Measurements from ENCODE around the gene C10orf88.
"Not testable (repeated sequence)": the region's sequence is repeated elsewhere in the genome, so short reads cannot be mapped to it uniquely, and the experiment has no call there.

C10orf88 gene

DNA sequence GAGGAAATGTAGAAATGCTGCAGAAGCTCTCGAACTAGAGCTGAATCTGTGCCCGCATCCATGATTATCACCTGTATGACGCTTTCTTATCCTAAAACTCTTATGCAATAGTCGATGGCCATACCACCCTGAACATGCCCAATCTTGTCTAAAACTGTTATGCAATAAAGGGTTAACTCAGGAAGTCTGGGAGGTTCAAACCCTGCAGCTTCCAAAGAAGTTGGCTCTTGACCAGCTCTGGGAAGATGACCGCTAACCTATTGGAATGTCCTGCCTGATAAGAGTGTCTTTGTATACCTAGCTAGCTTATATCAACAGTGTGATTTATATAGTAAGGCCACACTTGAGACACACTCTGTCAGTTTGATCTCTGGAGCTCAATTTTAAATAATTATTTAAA is 3.4 kb upstream of the C10orf88 start:
- no peak for DNase-seq

- no peak for DNase-seq
Observed at GRCh38 chr10:122955892-122956291, 1.9 kb upstream of the C10orf88 start.

GRCh38 chr10:122954731-122955050 is 664 bp upstream of the C10orf88 start:
- DNase-seq: no peak

DNA sequence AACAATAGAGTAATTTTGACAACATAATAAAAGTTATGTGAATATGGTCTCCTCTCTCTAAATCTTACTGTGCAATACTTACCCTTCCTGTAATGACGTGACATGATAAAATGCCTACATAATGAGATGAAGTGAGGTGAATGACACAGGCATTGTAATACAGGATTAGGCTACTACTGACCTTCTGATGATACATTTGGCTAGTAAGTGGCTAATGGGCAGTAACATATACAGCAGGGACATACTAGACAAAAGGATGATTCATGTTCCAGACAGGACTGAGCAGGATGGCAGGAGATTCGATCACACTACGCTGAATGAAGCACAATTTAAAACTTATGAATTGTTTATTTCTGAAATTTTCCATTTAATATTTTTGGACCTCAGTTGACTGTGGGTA is 4.7 kb downstream of the C10orf88 start:
- DNase-seq: no peak

DNA sequence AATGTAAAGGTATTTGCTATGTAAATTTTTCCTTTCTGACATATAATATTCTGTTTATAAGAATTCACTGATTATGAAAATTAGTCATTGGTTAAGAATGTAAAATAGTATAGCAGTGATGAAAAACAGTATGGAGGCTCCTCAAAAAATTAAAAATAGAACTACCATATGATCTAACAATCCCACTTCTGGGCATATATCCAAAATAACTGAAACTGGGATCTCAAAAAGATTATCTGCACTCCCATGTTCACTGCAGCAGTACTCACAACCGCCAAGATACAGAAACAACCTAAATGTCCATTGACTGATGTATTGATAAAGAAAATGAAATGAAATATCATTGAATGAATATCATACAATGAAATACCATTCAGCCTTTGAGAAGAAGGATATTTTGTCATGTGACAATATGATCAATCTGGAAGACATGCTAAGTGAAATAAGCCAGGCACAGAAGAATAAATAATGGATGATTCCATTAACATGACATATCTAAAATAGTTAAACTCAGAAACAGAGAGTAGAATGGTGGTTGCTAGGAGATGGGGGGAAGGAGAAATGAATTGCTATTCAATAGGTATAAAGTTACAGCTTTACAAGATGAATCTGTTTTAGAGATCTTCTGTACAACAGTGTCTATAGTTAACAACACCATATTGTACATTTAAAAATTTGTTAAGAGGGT is 14.0 kb downstream of the C10orf88 start:
- DNase-seq: no peak

DNA sequence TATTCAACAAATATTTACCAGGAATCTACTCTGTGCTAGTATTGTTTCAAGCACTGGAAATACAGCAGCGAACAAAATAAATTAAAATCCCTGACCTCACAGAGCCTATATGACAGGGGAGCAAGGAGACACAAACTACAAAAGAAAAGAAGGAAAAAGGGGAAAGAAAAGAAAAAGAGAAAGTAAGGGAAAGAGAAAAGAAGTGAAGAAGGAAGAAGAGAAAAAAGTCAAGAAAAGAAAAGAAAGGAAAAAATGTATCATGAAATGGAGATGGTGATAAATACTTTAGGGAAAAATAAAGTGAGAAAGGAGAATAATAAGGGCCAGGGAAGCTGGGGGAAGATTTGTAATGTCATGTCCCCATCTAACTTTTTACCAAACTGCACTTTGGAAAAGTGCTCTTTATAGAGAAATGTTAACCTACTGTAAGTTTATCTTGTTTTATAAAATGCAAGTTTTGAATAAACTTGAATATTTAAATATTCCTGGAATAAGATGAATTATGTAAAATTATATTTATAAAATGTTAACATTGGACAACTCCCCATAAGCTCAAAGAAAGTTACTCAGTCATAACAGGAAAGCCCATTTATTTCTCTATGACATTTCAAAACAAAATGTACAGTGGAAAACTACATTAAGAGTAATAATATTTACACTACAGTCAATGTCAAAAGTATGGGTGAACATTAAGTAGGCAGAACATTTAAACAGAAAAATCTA is 14.7 kb downstream of the C10orf88 start:
- no peak for DNase-seq

DNA sequence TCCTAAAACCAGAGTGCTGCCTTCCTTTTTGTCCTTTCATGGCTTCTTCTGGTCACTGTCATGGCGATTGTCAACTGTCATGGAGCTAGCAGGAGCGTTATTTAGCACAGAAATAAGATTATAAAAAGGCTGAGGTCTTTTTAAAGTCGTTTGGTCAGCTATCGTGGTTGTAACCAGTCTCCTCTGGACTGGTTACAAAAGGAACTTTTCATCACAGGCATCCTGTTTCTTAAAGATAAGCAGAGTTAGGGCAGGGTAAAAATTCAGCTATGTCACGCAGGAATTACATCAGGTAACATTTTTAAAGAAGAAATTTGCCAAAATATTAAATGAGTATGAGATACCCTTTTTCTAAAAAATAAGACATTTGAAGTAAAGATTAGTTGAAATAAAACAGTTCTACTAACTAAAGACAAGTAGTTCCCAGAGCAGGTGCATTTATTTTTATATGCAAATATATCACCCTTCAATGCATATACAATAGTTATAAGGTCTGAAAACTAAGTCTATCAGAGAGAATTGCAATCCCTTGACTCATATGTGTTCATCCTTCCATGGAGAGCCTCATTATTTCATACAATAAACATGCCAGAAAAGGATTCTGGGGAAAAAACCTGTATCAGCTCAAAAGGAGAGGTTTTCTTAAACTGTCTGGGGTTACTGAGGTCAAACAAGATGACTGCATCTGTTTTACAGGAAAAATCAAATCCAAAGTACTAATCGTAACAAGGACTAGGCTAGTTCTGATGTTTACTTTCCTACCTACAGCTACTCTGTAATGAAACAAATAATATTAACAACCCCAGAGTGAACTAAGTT is 22.7 kb downstream of the C10orf88 start:
- no peak for DNase-seq

GRCh38 chr10:122930140-122930539 is 23.9 kb downstream of the C10orf88 start:
- DNase-seq: no peak

GRCh38 chr10:122915700-122916099 is 38.3 kb downstream of the C10orf88 start:
- DNase-seq: no peak

- DNase-seq: no peak
Observed at GRCh38 chr10:122911889-122912484, 42.0 kb downstream of the C10orf88 start.

DNA sequence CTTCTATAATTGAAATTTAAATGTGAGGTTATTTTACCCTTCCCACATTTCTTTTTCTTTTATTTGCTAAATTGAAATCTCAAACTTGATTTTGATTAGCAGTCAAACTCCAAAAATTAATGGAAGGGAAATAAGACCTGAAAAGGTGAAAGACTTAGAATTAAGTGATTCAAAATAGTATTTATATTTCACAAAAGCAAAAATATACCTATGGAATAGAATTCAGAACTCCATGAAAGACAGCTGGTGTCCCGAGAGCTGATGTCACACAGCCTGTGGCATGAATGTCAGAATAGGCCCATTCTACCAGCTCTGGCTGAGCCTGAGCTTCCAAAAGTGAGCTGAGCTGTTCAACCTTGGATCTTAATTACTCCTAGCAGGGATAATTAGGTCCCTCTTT is 43.7 kb downstream of the C10orf88 start, which contains the start of gene FAM24A:
FAM24A (plus strand) TSS at position 301 of the 400 bp plus-strand sequence. CDS start 1,025 bp downstream, outside the sequence.
- DNase-seq: no peak

GRCh38 chr10:122903861-122904260 is 50.2 kb downstream of the C10orf88 start:
- DNase-seq: not testable (repeated sequence)

GRCh38 chr10:122894261-122894944 is 59.6 kb downstream of the C10orf88 start:
- DNase-seq: no peak

DNA sequence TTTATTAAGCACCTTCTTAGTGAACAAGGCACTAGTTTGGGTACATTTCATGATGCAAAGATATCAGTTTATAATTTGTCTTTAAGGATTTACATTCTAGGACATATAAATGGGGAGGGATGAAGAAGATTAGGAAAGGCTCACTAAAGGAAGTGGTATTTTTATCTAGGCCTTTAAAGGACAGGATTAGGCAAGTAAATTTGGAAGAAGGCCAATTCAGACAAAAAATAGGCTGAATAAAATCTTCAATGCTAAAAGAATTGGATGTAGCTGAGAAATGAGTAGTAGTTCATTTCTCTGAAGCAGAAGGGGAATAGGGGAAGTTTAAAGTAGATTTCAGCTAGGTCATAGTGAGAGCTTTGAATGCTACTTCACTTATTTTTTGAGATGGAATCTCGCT is 69.9 kb downstream of the C10orf88 start:
- no peak for DNase-seq

DNA sequence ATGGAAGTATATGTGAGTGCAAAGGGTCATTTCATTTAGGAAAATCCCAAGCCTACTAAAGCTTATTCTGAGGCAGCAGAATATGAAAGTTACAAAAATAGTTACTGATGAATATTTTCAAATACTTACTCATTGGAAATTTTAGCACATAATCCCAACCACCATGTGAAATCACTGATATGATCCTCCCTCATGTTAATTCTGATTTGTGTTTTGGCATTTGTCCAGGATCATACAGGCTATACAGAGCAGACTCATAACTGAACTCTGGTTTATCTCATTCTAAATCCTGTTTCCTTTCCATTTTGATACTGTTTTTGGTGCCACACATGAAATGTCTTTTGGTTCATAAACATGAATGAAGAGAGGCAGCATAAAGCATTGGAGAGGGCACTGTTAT is 71.3 kb downstream of the C10orf88 start:
- no peak for DNase-seq

All from NCI-H1417 treated with DMSO at 0.1 percent for 48 hours (cell line).